ENCODE results near the gene COL26A1. TPM values are rescaled to one million over a fixed set of nuclear protein-coding genes. Genes with fewer than 3 reads are reported as not detected.
A peak's percentile ranks its signal among the peaks of the same experiment; 100 is the strongest.

COL26A1 gene
- polyA plus RNA-seq, 1 donor, result 1.5 TPM

DNA sequence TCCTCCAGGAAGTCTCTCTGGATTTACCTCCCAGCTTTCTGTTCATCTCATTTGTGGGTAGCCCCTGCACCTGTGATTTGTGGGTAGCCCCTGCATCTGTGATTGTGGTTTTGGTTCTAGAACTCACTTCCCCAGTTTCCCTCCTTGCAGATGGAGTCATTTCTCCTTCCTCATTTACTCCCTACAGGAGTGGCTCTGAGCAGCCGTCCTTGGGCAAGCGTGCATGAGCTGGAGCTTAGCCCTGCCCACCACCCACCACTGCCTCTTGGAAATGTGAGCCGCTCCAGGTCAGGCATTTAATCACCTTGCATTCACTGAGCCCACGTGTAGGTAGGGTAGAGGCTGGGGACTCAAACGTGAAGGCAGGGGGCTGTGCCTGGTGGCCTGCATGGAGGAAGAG, 8.2 kb downstream of the COL26A1 start:
- DNase-seq (ENCODE audit: low read depth), result no peak

- no peak for DNase-seq (ENCODE audit: low read depth)
These were observed 11.3 kb downstream of the COL26A1 start for GRCh38 chr7:101373812-101374614.

GRCh38 chr7:101374990-101375389, 12.3 kb downstream of the COL26A1 start:
- DNase-seq (ENCODE audit: low read depth), result no peak

- no peak for DNase-seq (ENCODE audit: low read depth)
These were observed 13.9 kb downstream of the COL26A1 start for GRCh38 chr7:101376601-101377000.

DNA sequence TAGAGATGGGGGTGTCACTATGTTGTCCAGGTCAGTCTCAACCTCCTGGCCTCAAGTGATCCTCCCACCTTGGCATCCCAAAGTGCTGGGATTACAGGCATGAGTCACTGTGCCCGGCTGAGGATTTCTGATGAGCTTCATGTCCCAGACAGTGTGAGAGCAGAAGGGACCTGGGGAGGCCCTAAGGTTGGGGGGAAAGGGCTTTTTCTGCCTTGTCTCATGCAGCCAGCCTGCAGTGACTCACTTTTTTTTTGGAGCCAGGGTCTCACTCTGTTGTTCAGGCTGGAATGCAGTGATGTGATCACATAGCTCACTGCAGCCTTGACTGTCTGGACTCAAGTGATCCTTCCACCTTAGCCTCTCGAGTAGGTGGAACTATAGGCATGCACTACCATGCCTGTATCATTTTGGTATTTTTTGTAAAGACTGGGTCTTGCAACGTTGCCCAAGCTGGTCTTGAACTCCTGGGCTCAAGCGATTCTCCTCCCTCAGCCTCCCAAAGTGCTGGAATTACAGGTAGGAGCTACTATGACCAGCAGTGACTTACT, 14.6 kb downstream of the COL26A1 start:
- DNase-seq (ENCODE audit: low read depth), result no peak

DNA sequence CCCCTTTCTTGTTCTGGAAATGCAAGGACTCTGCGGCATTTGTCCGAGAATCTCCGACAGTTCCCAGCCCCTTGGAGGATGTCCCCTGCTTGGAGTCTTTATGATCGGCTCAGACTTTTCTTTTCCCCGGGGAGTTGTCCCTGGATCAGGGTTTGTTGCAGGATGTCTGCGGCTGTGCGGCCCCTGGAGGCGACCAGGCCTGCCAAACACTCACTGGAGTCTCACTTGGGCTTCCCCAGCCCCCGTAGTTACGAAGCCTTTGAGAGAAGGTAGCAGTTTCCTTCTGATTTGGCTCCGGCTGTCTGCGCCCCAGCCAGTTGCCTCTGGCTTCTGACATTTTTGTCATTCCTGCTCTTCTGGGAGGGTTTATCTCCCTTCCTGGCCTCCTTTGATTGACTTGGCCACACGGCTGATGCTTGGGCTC, 16.1 kb downstream of the COL26A1 start:
- no peak for DNase-seq (ENCODE audit: low read depth)

- DNase-seq (ENCODE audit: low read depth), result no peak
These were observed 16.6 kb downstream of the COL26A1 start for GRCh38 chr7:101379302-101379701.

DNA sequence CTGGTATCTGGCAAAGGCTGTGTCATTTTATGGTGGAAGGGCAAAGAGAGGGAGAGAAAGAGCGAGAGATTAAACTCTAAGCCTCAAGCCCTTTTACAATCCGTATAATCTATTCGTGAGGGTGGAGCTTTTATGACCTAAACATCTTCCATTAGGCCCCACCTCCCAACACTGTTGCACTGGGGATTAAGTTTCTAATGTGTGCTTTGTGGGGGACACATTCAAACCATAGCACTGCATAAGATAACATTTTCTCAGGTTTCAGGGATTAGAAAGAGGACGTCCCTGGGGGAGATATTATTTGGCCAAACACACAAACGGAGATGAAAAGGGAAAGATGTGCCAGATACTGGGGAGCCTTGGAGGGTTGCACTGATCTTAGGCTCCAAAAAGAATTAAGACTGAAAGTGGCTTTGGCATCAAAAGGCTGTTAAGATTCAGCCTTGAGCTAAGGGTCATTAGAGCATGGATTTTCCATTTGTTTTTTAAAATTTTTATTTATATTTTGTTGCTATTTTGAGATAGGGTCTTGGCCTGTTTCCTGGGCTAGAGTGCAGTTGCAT, 19.0 kb downstream of the COL26A1 start:
- no peak for DNase-seq (ENCODE audit: low read depth)

DNA sequence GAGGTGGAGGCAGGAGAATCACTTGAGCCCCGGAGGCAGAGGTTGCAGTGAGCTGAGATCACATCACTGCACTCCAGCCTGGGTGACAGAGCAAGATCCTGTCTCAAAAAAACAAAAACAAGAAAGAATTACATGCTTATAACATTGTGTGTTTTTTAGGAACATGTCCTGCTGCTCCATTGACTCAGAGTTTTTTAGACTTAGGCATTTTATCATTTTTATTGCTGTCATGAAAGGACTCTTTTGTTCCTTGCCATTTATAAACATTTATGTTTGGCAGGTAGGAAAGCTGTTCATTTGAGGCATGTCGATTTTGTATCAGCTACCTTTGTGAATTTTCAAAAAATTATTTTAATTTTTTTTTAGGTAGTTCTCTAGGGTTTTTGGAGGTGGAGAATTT, 20.3 kb downstream of the COL26A1 start:
- DNase-seq (ENCODE audit: low read depth), result no peak

GRCh38 chr7:101386177-101386557, 23.5 kb downstream of the COL26A1 start:
- DNase-seq (ENCODE audit: low read depth), result no peak

DNA sequence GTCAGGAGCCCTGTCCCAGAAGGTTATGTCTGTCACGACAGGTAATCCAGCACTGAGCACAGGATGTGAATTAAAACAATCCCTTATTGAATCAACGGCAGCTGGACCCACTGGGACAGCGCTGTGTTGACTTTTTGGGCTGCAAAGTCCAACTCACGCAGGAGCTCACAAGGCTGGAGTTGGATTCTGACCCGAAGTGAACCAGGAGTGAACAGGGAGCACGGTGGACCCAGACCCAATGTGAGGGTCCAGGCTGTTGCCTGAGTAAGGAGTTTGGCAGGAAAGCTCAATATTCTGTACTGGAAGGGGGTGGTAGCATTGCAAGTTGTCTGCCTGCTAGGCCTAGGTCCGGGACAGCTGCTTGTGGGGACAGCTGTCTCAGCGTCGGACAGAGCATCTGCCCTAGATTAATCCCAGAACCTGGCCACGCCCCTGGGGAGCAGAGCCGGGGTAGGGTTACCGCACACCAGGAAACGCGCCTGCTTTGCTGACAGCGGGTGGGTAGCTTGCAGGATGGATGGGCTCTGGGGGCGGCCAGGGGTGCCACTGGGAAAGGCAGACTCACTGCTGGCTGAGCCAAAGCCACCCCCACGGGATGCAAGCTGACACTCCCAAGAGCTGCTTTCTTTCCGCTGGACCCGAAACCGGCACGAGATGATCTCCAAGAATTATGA, 24.0 kb downstream of the COL26A1 start:
- DNase-seq (ENCODE audit: low read depth), result peak; percentile 20

DNA sequence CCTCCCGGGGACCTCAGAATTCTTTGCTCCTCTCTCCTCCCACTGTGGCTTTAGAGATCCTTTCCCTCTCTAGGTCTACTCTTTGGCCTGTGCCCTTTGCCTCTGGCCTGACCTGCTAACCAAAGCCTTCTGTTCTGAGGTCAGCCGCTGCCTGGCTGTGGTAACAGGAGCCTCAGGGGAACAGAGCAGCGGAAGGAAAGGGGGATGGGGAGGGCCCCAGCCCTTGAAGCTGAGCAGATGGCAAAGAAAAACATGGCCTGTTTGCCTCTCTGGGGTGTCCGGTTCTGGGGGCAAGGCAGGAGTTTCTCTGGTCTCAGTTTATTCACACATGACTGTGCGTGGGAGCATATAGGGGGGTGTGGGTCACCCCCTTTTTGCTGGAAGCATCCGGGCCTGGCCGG, 28.2 kb downstream of the COL26A1 start:
- no peak for DNase-seq (ENCODE audit: low read depth)

DNA sequence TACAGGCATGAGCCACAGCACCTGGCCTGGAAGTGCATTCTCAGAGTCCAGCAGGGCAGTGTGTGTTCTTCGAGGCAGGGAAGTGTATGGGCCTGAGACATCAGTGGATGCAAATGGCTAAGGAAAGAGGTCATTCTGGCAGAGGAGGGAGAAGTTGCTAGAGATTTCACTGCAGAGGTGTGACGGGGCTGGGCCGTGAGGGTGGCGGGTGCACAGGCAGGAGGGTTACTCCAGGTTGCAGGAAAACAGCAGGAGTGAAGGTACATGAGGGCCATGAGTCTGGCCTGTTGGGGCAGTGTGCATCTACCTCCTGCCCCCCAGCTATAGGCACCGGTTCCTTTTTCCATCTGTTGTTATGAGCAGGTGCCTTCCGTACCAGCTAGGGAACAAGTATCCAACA, 29.3 kb downstream of the COL26A1 start:
- no peak for DNase-seq (ENCODE audit: low read depth)

- DNase-seq (ENCODE audit: low read depth), result no peak
These were observed 31.2 kb downstream of the COL26A1 start for GRCh38 chr7:101393865-101394264.

GRCh38 chr7:101395376-101395775, 32.7 kb downstream of the COL26A1 start:
- DNase-seq (ENCODE audit: low read depth), result no peak

DNA sequence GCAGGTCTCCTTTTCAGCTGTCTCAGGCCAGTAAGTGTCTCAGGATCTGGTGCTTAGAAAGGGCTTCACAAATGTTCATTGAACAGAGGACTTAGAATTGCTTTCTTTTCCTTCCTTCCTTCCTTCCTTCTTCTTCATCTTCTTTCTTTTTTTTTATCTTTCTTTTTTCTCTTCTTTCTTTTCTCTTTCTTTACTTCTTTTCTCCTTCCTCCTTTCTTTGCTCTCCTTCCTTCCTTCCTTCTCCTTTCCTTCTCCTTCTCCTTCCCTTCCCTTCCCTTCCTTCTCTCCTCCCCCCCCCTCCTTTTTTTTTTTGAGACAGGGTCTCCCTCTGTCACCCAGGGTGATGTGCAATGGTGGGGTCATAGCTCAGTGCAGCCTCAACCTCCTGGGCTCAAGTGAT, 34.6 kb downstream of the COL26A1 start:
- no peak for DNase-seq (ENCODE audit: low read depth)

GRCh38 chr7:101397770-101398324, 35.2 kb downstream of the COL26A1 start:
- DNase-seq (ENCODE audit: low read depth), result no peak

- no peak for DNase-seq (ENCODE audit: low read depth)
These were observed 36.0 kb downstream of the COL26A1 start for GRCh38 chr7:101398396-101399289.

DNA sequence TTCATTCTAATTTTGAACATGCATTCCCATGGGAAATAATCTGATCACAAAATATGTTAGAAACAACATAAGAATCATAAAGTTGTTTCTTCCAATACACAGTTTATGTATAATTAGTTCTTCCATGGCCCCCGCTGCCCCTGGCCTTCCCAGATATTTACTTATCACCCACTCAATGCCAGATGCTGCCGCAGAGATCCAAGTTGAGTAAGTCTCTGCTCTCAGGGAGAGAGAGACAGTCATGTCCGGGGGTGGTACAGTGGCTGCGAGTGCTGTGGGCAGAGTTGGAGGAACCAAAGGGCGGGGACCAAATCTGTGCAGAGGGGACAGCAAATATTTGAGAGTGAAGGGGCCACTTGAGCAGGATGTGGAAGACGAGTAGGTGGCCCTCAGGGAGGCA, 37.1 kb downstream of the COL26A1 start:
- DNase-seq (ENCODE audit: low read depth), result no peak

DNA sequence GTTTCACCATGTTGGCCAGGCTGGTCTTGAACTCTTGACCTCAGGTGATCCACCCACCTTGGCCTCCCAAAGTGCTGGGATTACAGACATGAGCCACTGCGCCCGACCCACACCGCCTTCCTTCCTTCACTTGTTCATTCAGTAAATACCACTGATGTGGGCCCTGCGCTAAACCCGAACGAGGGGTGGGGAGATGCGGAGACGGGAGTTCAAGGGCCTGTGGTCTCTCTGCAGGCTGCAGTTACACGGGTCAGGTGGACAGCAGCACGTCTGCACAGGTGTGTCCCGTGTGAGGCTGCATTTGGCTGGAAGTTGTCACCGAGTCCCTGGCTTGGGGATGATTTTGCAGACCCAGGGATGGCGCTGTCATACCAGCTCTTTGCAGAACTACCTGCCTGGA, 38.1 kb downstream of the COL26A1 start:
- no peak for DNase-seq (ENCODE audit: low read depth)

DNA sequence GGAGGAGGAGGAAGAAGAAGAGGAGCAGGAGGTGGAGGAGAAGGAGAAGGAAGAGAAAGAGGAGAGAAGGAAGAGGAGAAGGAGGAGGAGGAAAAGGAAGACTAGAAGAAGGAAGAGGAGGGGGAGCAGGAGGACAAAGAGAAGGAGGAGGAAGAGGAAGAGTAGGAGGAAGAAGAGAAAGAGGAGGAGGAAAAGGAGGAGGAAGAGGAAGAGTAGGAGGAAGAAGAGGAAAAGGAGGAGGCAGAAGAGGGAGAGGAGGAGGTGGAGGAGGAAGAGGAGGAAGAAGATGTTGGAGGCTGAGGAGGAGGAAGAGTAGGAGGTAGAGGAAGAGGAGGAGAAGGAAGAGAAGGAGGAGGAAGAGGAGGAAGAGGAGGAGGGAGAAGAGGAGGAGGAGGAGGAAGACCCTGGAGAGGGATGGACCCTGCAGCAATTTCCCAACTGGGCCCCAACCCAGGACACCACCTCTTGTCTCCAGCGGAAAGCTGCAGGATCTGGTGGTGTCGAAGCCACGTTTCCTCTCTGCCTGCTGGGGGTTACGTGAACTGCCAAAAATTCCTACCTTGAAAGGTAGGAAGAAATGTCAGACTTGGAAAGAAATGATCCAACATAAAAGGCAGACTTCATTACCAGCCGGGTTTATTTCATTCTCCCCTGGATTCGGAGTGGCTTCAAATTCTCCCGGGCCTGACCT, 38.9 kb downstream of the COL26A1 start:
- no peak for DNase-seq (ENCODE audit: low read depth)

Data from forelimb muscle (tissue), 1 donor.